ENCODE results near the gene BMPR1B. TPM values are rescaled to one million over a fixed set of nuclear protein-coding genes. Genes with fewer than 3 reads are reported as not detected.

Gene BMPR1B
- total RNA-seq, 4 donors from 2014 or later: 10.5 to 40.9 (median 20.3) TPM

DNA sequence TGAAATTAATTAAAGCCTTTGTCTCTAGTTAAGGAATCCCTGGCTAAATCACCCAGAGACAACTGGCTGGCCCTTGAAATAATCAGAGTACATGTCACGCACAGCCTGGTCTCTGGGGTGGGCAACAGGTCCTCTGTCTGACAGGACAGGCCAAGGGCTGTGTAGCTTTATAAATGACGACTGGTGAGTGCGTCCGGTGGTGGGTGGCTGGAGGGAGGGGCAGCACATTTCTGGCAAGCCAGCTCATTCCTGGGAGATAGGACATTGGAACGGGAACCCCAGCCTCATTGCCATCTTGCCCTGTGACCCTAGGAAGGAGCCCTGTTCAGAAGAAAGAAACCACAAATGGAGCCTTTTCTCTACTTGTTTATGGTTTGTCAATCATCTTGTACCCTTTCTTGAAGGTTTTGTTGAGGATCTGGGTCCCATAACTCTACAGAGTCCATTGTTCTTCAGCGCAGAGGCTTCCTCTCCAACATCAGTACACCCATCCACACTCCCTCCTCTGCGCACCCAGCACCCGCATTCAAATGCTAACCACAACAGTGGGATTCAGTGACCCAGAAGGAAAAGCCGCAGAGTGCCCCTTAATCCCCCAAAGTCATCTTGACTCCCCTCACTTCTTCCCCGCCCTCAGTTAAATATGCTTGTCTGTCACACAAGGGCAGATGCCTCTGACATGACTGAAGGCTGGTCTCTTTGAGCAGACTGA, 422.9 kb downstream of the BMPR1B start:
- 50 to 65% methylated on average over 4 to 7 of the region's 10 CpGs for WGBS, 2 donors (ENCODE audit: low coverage in 1 of 2)
- ATAC-seq: no peak
- no peaks in the 10 kb centered on the region for H3K4me1 ChIP-seq
- no peak for TF ChIP-seq POLR2AphosphoS5 (IDR thresholded peaks at IDR 0.05)
- TF ChIP-seq POLR2A (IDR thresholded peaks at IDR 0.05): no peak
- no peak for TF ChIP-seq EP300 (IDR thresholded peaks at IDR 0.05)
- no peak for TF ChIP-seq CTCF (IDR thresholded peaks at IDR 0.05)
- no peaks in the 10 kb centered on the region for H3K27me3 ChIP-seq
- no peak overlapping the region for H3K4me3 ChIP-seq
- no peak overlapping the region for H3K27ac ChIP-seq
- H3K9me3 ChIP-seq: no peaks in the 10 kb centered on the region
- H3K36me3 ChIP-seq: peaks cover 0 to 25% of the 10 kb centered on the region in 2 donors

GRCh38 chr4:95181243-95181995, 423.7 kb downstream of the BMPR1B start:
- no peaks in the 10 kb centered on the region for H3K4me1 ChIP-seq
- H3K27me3 ChIP-seq: no peaks in the 10 kb centered on the region
- H3K27ac ChIP-seq: no peak overlapping the region
- TF ChIP-seq CTCF (IDR thresholded peaks at IDR 0.05) (no peak), EP300 (IDR thresholded peaks at IDR 0.05) (no peak), POLR2A (IDR thresholded peaks at IDR 0.05) (no peak), POLR2AphosphoS5 (IDR thresholded peaks at IDR 0.05) (no peak)
- peaks cover 0 to 25% of the 10 kb centered on the region in 2 donors for H3K36me3 ChIP-seq
- WGBS, 2 donors (ENCODE audit: low coverage in 1 of 2): 46 to 53% methylated on average over 10 to 16 of the region's 18 CpGs
- ATAC-seq: no peak
- no peaks in the 10 kb centered on the region for H3K9me3 ChIP-seq
- no peak overlapping the region for H3K4me3 ChIP-seq

GRCh38 chr4:95181996-95182306, 424.2 kb downstream of the BMPR1B start:
- Histone ChIP-seq H3K27me3 (no peaks in the 10 kb centered on the region), H3K4me1 (no peaks in the 10 kb centered on the region), H3K27ac (no peak overlapping the region), H3K9me3 (no peaks in the 10 kb centered on the region), H3K36me3 (peaks cover 0 to 24% of the 10 kb centered on the region in 2 donors), H3K4me3 (no peak overlapping the region)
- TF ChIP-seq POLR2AphosphoS5 (IDR thresholded peaks at IDR 0.05) (no peak), EP300 (IDR thresholded peaks at IDR 0.05) (no peak), POLR2A (IDR thresholded peaks at IDR 0.05) (no peak), CTCF (IDR thresholded peaks at IDR 0.05) (no peak)
- WGBS, 2 donors (ENCODE audit: low coverage in 1 of 2): 32 to 50% methylated on average over 2 of the region's 2 CpGs
- ATAC-seq: no peak

GRCh38 chr4:95183656-95184408, 426.1 kb downstream of the BMPR1B start:
- ATAC-seq: no peak
- Histone ChIP-seq H3K4me1 (no peaks in the 10 kb centered on the region), H3K9me3 (no peaks in the 10 kb centered on the region), H3K27ac (no peak overlapping the region), H3K4me3 (no peak overlapping the region), H3K36me3 (peaks cover 0 to 11% of the 10 kb centered on the region in 2 donors), H3K27me3 (no peaks in the 10 kb centered on the region)
- WGBS, 2 donors (ENCODE audit: low coverage in 1 of 2): 73 to 75% methylated on average over 5 of the region's 5 CpGs
- TF ChIP-seq POLR2AphosphoS5 (IDR thresholded peaks at IDR 0.05) (no peak), POLR2A (IDR thresholded peaks at IDR 0.05) (no peak), CTCF (IDR thresholded peaks at IDR 0.05) (no peak), EP300 (IDR thresholded peaks at IDR 0.05) (no peak)

All from gastroesophageal sphincter (tissue), 4 donors.